ENCODE measurements around the gene GRM8.

Gene GRM8

GRCh38 chr7:126411032-126411820 lies 841.5 kb downstream of the GRM8 start:
- DNase-seq, result no peak

GRCh38 chr7:126403040-126403439 lies 849.7 kb downstream of the GRM8 start:
- no peak for DNase-seq

DNA sequence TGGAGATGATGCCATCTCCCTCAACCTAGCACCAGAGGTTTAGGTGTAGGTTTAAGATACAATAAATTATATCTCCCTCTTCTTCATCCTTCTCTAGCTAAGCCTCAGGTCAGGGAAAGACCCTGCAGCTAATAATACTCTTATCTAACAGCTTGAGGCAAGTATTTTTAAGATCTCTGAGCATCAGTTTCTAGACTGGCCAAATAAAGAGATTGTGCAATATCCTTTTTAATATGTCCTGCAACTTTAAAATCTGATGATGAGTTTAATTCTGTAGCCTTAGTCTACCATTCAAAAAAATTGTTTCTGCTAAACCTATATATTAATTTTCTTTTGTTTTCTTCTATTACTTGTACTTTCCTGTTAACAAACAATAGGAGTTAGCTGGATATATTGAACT lies 850.8 kb downstream of the GRM8 start:
- no peak for DNase-seq

DNA sequence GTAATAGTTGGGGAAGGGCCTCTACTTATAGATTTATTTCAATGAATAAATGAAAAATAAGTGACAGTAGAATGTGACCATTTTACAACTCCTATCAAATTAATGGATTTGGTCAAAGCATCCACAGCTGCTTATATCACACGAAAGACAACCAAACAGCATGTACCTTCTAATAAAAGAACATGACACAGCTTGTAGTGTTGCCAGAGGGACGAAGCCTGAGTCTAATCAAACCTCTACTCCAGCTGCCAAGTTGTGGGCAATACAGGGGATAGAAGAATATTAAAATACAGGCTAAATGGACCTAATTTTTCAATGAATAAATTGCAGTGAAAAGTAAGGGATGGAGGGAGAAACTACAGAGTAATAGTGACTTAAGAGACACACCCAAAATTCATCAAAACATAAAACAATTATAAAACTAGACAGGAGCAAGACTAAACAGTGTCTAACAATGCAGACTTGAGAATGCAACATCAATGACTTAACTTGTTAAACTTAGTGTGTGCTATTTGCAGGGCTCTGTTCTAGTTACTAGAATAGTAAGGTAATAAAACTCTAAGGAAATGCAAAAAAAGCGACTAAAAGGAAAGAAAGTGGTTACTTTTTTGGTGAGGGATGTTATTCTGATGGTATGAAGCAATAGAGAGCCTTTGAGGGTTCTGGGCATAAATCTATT lies 853.8 kb downstream of the GRM8 start:
- DNase-seq, result no peak

DNA sequence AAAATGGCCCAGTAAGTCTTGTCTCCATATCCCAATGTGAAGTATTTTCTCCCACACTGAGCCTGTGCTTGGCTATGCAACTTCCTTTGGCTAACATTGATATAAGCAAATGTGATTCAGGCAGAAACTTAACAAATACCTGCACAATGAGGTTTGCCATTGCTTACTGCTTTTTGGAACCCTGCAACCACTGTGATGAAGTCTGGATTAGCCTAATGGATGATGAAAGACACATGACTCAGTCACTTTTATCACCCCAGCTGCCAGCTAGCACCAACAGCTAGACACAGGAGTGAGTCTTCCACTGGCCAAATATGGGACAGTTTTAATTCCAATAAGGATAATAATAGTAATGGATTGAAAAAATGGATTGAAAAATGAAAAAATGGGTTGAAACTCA lies 854.5 kb downstream of the GRM8 start:
- no peak for DNase-seq

DNA sequence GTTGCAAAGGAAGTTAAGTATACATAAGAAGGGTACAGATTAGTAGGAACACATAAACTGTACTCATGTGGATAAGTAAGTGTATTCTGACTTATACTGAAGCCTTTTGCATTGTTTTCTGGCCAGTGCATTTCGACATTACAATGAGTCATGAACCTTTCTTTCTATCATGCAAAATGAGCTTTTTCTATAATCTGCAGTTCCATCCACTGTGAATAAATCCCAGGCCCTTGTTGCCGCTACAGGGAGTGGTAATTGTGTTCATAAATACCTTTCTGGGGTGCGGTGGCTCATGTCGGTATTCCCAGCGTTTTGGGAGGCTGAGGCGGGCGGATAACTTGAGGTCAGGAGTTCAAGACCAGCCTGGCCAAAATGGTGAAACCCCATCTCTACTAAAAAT lies 858.3 kb downstream of the GRM8 start:
- no peak for DNase-seq
